ENCODE results near the gene RSAD1.

DNA sequence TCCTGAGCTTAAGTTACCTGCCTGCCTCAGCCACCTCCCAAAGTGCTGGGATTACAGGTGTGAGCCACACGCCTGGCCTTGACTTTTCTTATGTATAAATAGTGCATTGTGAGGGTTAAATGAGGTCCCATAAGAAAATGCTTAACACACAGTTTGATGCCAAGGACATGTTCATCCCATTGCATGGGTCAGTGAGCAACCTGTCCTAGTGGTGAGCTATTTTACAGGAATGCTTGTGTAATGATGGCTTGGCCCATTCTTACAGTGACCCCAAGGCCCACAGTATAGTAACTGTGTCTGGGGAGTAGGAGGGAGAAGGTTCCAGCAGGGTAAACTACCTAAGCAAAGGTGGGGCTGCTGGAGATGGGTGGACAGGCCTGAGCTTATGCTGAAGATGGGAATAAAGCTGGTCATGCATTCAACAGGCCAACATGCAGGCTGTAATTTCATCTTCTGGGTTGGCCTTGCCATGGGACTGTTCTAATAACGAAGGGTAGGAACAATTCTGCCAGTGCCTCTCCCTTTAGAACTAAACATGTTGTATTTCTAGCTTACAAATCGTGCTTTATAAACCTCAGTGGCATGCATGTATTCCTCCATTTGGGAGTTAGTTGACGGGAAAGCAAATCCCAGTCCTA, 46.4 kb upstream of the RSAD1 start:
- TF ChIP-seq, protein P1, sequence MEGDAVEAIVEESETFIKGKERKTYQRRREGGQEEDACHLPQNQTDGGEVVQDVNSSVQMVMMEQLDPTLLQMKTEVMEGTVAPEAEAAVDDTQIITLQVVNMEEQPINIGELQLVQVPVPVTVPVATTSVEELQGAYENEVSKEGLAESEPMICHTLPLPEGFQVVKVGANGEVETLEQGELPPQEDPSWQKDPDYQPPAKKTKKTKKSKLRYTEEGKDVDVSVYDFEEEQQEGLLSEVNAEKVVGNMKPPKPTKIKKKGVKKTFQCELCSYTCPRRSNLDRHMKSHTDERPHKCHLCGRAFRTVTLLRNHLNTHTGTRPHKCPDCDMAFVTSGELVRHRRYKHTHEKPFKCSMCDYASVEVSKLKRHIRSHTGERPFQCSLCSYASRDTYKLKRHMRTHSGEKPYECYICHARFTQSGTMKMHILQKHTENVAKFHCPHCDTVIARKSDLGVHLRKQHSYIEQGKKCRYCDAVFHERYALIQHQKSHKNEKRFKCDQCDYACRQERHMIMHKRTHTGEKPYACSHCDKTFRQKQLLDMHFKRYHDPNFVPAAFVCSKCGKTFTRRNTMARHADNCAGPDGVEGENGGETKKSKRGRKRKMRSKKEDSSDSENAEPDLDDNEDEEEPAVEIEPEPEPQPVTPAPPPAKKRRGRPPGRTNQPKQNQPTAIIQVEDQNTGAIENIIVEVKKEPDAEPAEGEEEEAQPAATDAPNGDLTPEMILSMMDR (IDR thresholded peaks at IDR 0.05): no peak
- no peak for TF ChIP-seq POLR2A (IDR thresholded peaks at IDR 0.05)

All from body of pancreas (tissue), 4 donors.